Lower lobe of right lung (tissue), 2 donors: ENCODE measurements around the gene TAF9B. TPM values are rescaled to one million over a fixed set of nuclear protein-coding genes. Genes with fewer than 3 reads are reported as not detected.
"Not testable (repeated sequence)": the region's sequence is repeated elsewhere in the genome, so short reads cannot be mapped to it uniquely, and the experiment has no call there.

ENCODE experiments used
- ATAC-seq, 2 donors: fragments of 200-7000 bp; cut with Tn5 transposase; one replicate each; pipeline ENCODE4 v1.9.1; 2020 to 2022; ENCODE audit warnings: mild to moderate bottlenecking in 2 of 2, moderate library complexity in 2 of 2
- DNase-seq: peaks from one replicate; pipeline ENCODE4 v3.0.0-alpha.2; 2020
- H3K27ac ChIP-seq: fragments of 200-600 bp; one replicate; pipeline ENCODE4 v1.8.0; 2022
- H3K27me3 ChIP-seq: fragments of 200-600 bp; one replicate; pipeline ENCODE4 v1.8.0; 2022; ENCODE audit warnings: low read depth
- H3K36me3 ChIP-seq: fragments of 200-600 bp; one replicate; pipeline ENCODE4 v1.8.0; 2022; ENCODE audit warnings: mild to moderate bottlenecking
- H3K4me1 ChIP-seq: fragments of 200-600 bp; one replicate; pipeline ENCODE4 v1.8.0; 2022
- H3K4me3 ChIP-seq: fragments of 200-600 bp; one replicate; pipeline ENCODE4 v1.8.0; 2022; ENCODE audit warnings: mild to moderate bottlenecking
- H3K9me3 ChIP-seq: fragments of 200-600 bp; one replicate; pipeline ENCODE4 v1.8.0; 2022
- CTCF ChIP-seq: fragments of 200-600 bp; IDR thresholded peaks from one replicate; pipeline ENCODE4 v1.8.0; 2022; ENCODE audit warnings: antibody characterized with exemption, mild to moderate bottlenecking
- intact Hi-C: fragments of 100-400 bp; cut with DNase I; formaldehyde crosslinking; loops from one replicate; pipeline ENCODE4 v1.11.0; 2022
- total RNA-seq: library from RNA; stranded (reverse); fragmentation: NEBNext Ultra II Directional; extraction: Animal tissue kit (Norgen Biotek cat#: 25700); gene quantifications from one replicate; pipeline ENCODE4 v1.2.1, GENCODE V29; 2021
- donor health status: DM: no; HTN: yes; CAD: no; lungs with severe emphysema.

The TAF9B gene
- total RNA-seq, 1 donor from 2014 or later: 12.5 TPM

GRCh38 chrX:78103001-78103622 lies 36.3 kb downstream of the TAF9B start:
- DNase-seq: no peak
- Histone ChIP-seq H3K36me3 (no peaks in the 10 kb centered on the region), H3K27me3 (no peaks in the 10 kb centered on the region), H3K4me1 (peaks cover 30% of the 10 kb centered on the region), H3K27ac (peak overlapping the region; percentile 97), H3K4me3 (peak overlapping the region; percentile 72), H3K9me3 (no peaks in the 10 kb centered on the region)
- no peak for ATAC-seq
- intact Hi-C loops: no loop called here
- TF ChIP-seq CTCF: no peak

- DNase-seq (no peak), ATAC-seq (no peak)
- Histone ChIP-seq H3K27ac (no peak overlapping the region), H3K27me3 (no peaks in the 10 kb centered on the region), H3K4me3 (no peak overlapping the region), H3K9me3 (no peaks in the 10 kb centered on the region), H3K36me3 (no peaks in the 10 kb centered on the region), H3K4me1 (peaks cover 19% of the 10 kb centered on the region)
- intact Hi-C loops: no loop called here
- no peak for TF ChIP-seq CTCF
These were observed 37.4 kb downstream of the TAF9B start for GRCh38 chrX:78102091-78102490.

GRCh38 chrX:78098108-78098507 lies 41.3 kb downstream of the TAF9B start:
- H3K36me3 ChIP-seq: no peaks in the 10 kb centered on the region
- intact Hi-C loops: no loop called here
- H3K27ac ChIP-seq: no peak overlapping the region
- no peaks in the 10 kb centered on the region for H3K4me1 ChIP-seq
- H3K27me3 ChIP-seq: no peaks in the 10 kb centered on the region
- TF ChIP-seq CTCF: no peak
- DNase-seq (no peak), ATAC-seq (no peak)
- H3K9me3 ChIP-seq: no peaks in the 10 kb centered on the region
- H3K4me3 ChIP-seq: no peak overlapping the region

GRCh38 chrX:78092296-78092695 lies 47.2 kb downstream of the TAF9B start:
- Histone ChIP-seq H3K27me3 (no peaks in the 10 kb centered on the region), H3K27ac (no peak overlapping the region), H3K36me3 (no peaks in the 10 kb centered on the region), H3K4me1 (no peaks in the 10 kb centered on the region), H3K9me3 (no peaks in the 10 kb centered on the region), H3K4me3 (no peak overlapping the region)
- no peak for ATAC-seq
- TF ChIP-seq CTCF: no peak
- intact Hi-C loops: no loop called here
- no peak for DNase-seq

GRCh38 chrX:78081413-78081812 lies 58.0 kb downstream of the TAF9B start:
- H3K9me3 ChIP-seq, ATAC-seq, H3K27ac ChIP-seq, intact Hi-C loops, DNase-seq, H3K4me1 ChIP-seq, H3K27me3 ChIP-seq, H3K4me3 ChIP-seq, H3K36me3 ChIP-seq: not testable (repeated sequence)

Other genes starting within 250 kb of the TAF9B start
- gene MAGT1, start 244.2 kb downstream of the TAF9B start, total RNA-seq: 57.9 TPM
- 174 TPM for gene COX7B, start 240.2 kb downstream of the TAF9B start, total RNA-seq
- gene ATP7A, start 229.0 kb downstream of the TAF9B start, total RNA-seq: 17.8 TPM
- not detected for gene PGAM4, start 170.0 kb downstream of the TAF9B start, total RNA-seq
- 261 TPM for gene PGK1, start 35.4 kb downstream of the TAF9B start, total RNA-seq
- 10.5 TPM for gene CYSLTR1, start 188.0 kb upstream of the TAF9B start, total RNA-seq